NOMO-1 treated with DMSO at 0.1 percent for 48 hours (cell line): ENCODE results near the gene IZUMO1R.
"Not testable (repeated sequence)": the region's sequence is repeated elsewhere in the genome, so short reads cannot be mapped to it uniquely, and the experiment has no call there.

Experiments
- DNase-seq: peaks from one replicate; lab custom pipeline; 2025; ENCODE audit not compliant: unreplicated experiment; lab: John Stamatoyannopoulos, UW

The IZUMO1R gene

DNA sequence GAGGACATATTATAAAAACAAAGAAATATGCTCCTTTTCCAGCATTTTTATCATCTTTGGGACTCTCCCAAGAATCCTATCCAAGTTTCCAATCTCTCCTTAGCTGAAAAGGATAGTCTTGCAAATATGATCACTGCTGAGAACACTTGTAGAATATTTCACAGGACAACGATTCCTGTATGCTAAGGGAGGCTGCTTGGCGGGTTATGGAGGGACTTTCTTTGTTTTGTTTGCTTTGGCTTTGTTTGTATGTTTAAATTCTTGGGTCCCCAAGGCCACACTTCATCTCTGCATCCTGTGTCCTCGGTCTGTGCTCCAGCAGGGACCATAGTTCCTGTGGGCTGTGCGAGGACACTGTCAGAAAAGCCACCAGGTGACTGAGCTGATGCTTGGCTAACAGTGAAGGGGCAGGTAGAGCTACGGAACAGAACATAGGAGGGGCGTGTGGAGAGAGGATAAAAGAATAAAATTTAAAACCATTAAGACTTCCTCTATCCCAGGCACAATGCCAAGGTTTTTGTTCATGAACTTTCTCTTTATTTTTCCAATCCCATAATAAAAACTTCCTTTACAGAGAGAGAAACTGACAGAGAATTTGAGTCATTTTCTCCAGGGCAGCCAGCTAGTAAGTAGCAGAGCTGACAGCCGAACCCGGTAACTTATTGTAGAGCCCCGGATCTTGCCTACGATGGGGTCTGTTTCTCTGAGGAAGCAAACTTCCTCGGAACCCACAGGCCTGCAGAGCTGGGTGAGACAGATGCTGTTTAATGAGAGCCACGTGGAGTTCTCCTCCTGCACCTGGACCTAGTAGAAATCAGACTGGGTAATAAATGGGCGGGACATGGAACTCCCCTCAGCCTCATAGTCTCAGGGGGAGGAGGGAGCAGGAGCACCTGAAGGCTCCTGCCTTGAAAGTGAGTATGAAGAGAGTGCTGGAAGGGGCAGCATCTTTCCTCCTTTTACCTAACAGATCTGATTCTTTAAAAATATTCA, at the start of gene IZUMO1R:
Gene IZUMO1R (plus strand): TSS at position 615 of the 993 bp plus-strand sequence. CDS start 1,057 bp downstream, outside the sequence.
- DNase-seq = no peak

DNA sequence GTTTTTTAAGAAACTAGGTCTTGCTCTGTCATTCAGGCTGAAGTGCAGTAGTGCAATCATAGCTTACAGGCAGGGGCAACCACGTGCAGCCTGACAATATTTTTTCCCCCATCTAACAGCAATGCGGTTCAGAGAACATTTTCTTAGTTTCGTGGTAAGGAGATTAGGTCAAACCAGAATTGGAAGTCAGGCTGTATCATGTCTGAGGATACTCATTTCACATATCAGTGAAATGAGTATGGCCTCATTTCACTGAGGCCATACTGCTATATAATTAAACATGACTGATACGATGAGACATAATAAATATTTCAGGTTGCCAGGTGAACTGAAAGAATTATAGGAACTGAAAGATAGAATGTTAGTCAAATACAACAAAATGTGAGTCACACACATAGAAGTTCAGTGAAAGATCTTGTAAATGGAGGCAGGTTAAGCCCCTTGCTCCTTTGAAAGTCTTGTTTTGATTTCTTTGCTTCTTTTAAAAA, 32.5 kb upstream of the IZUMO1R start:
- no peak for DNase-seq

DNA sequence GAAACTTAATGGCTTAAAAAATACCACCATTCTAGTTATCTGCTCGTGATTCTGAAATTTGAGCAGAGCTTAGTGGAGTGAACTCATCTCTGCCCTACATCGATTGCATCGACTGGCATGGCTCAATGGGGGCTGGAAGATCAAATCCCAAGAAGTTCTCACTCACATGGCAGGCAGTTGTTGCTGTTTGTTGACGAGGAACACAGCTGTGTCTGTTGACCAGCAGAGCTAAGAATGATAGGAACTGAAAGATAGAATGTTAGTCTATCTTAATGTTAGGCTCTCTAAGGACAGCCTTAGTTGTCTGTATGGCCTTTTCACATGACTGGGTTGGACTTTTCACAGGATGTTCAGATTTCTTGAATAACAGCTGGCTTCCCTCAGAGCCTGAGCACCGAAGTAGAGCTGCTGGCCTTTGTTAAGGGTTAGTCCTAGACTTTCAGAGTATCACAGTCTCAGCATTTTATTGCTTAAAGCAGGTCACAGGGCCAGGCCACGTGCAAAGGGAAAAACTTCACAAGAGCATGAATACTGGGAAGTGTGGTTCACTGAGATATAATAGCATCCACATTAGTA, 31.6 kb upstream of the IZUMO1R start:
- no peak for DNase-seq

DNA sequence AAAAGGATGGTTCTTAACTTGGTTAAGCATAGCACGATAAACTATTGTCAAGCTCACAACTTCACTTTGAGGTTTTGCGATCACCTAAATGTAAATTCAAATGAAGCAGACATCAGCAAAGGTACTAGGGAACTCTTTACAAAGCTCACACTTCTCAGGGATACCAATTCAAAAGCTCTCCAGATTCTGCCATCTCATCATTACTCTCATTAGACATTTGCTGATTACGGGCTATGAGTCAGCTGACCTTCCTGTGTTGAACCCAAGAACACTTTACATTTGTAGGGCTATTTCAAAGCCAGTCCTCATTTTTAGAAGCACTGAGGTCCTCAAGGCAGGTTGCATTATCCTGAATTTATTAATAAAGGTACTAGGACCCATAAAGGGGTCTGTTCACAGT, 28.4 kb upstream of the IZUMO1R start:
- DNase-seq = no peak

GRCh38 chr11:94276943-94277342, 27.4 kb upstream of the IZUMO1R start:
- DNase-seq = no peak

DNA sequence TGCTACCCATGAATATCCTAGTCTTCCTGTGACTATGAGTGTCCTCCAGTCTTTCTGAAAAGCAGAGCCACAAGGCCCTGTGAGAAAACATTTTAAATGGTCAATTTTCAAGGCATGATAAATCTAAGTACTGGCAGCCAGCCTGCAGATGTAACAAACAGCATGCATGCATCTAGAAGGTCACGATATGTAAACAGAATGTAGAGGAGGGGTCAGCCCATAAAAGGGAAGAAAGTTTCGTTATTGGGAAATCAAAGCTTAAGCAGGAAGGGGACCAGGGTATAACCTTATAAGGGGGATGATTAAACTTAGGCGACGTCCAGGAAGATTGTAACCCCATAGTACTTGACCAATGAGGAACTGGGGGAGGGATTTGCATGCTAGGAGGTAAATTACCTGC, 26.2 kb upstream of the IZUMO1R start:
- DNase-seq = not testable (repeated sequence)

DNA sequence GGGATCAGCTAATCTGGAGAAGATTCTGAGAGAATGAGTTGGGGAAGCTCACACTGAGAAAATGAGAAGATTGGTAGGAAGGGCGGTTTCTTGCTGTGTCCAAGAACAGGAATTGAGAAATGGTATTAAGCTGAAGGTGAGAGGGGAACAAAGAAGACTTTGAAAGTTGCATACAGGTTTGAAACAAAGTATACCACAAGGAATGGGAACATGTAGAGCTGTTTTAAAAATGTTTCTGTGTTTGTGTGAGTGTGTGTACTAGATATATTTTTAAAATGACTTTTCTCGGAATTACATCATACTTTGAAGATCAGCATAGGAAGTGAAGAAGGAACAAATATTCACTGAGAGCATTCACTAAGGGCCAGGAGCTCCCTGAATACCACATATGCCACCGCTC, 24.4 kb upstream of the IZUMO1R start:
- no peak for DNase-seq

- DNase-seq = no peak
Observed at GRCh38 chr11:94281324-94281723, 23.1 kb upstream of the IZUMO1R start.

DNA sequence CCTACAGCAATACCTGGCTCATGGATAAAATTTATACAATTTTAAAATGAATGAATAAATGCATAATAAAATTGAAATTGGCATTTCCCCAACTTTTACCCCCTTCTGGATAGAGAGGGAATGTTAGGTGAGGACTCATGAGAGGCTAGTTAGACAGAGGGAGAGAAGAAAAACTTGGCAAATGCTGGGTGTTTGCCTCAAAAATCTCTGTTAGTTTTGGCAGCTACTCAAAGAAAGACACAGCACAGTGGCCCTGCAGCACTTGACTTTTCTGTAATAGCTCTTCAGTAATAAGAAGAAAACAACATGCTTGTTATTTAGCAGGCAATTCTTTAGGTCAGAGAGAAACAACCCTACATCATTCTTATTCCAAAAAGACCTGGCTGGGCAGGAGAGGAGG, 20.7 kb upstream of the IZUMO1R start:
- no peak for DNase-seq

DNA sequence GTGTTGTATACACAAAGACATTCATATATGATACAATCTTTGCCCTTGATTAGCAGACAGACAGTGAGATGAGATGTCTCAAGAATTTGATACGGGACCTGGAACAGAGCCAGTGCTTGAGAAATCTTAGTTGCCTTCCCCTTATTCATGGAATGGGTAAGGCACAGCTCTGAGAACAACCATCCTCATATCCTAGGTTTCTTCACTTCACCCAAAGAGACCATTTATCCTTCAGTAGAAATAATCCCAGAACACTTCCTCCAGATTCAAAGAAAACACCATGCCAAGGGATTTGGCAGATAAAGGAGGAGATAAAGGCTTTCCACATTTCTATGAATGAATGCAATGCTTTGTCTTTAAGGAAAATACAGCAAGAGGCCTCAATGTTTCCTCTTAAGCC, 8.8 kb upstream of the IZUMO1R start:
- no peak for DNase-seq

GRCh38 chr11:94297985-94298576, 6.3 kb upstream of the IZUMO1R start:
- DNase-seq = no peak

DNA sequence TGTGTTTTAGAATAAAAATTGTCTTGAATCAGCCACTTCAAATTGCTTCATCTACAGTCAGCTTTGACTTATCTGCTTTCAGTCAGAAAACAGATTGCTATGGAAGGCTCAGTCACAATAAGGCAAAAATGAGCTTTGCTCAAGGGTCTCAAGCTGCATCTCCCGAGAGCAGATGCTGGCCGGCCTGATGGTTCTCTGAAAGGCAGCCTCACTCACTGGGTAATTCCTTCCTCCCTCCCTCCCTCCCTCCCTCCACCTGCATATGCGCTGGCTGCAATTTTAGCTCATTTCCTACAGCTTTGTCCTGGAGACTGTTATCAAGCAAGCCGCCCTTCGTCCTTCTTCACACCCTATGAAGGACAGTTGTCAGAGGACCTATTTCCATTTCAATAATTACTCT, 1.6 kb upstream of the IZUMO1R start:
- no peak for DNase-seq

DNA sequence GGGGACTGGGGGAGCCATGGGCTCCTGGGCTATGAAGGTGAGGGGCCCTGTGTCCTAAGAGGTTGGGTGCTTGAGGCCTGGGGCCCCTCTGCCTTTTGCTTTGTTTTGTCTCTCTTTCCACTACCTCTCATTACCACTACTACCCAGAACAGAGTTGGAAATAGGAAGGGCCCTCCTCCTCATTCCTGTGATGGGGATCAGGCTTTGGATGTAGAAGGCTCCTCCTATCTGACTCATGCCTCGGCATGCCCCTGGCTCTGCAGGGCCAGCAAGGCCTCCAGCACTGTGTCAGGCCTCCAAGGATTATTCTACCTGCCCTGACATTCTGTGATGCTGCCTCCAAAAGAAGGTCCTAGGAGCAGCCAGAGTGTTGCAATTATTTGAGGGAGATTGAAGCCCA, 766 bp downstream of the IZUMO1R start:
- no peak for DNase-seq

DNA sequence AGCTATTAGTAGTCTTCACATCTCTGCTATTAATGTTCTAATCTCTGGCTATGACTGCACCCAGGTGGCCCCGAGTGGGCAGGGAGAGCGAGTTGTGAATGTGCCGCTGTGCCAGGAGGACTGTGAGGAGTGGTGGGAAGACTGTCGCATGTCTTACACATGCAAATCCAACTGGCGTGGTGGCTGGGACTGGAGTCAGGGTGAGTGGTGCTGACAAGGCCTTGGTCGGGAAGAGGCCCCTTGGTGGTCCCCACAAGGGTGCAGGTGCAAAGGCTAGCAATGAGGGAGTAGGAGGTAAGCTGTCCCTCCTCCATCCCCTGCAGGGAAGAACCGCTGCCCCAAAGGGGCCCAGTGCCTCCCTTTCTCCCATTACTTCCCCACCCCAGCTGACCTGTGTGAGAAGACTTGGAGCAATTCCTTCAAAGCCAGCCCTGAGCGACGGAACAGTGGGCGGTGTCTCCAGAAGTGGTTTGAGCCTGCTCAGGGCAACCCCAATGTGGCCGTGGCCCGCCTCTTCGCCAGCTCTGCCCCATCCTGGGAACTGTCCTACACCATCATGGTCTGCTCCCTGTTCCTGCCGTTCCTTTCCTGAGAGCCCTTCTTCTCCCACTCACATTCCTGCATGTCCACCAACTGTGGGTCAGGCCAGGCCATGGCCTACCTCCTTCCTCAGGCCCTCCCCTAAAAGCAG, 2.9 kb downstream of the IZUMO1R start:
- DNase-seq = no peak

DNA sequence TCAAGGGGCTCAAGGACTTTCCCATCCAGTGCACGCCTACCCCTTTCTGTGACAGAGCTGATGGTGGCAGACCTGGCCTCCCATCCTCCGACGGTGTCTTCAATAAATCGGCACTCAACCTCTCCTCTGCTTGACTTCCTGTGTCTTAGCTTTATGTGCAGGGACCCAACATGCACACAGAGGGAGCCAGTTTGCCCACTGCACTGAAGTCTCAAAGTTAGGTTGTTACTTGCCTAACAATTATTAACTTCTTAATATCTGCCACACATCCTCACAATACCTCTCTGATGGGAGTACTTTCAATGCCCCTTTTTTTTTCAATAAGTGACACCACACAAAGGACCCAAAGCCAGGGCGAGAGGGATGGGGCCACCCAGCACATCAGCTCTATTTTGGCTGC, 3.6 kb downstream of the IZUMO1R start:
- DNase-seq = no peak

- no peak for DNase-seq
Observed at GRCh38 chr11:94309757-94310156, 5.4 kb downstream of the IZUMO1R start.

DNA sequence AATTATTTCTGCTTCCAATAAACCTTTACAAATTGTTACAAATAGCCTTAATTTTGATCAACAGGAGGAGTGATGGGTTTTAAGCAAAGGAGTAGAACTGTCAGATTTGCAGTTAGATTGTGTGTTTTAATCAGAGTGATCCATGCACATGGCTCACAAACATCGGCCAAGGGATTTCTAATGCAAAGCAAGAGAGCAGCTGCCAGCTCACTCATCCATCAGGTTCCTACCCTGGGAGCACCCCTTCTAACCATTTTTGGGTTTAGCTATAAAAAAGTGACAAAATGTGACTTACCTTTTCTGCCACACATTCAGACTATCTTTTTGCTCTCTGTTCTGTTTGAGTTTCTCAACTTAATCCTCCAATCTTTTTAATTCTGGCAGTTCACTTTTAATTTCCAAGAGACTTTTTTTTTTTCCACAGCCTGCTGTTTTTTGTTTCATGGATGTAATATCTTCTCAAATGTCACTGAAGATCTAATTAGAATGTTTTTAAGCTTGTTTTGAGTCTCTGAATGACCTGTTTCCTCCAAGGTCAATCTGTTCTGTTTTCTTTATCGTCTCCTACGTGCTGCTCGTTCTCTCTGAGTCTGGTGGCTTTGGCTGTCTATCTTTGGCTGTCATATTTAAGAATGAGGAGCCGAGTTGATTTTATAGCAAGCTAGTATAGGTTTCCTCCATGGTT, 6.0 kb downstream of the IZUMO1R start:
- DNase-seq = no peak

- DNase-seq = no peak
Observed at GRCh38 chr11:94312339-94312738, 8.0 kb downstream of the IZUMO1R start.

DNA sequence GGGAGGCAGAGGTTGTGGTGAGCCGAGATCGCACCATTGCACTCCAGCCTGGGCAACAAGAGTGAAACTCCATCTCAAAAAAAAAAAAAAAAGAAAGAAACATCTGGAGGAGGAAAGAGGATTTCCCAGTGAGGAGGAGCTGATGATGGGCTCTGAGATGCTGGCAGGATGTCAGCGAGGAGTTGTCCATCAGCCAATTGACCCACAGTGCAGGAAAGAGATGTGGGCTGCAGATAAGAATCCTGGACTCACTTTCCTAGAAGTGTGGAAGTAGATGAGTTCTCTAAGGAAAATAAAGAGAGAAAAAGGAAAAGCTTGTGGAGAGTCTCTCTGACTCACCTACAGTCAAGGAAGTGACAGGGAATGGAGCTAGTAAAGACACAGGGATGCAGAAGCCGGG, 9.7 kb downstream of the IZUMO1R start:
- DNase-seq = no peak

GRCh38 chr11:94315664-94316063, 11.3 kb downstream of the IZUMO1R start:
- DNase-seq = no peak

DNA sequence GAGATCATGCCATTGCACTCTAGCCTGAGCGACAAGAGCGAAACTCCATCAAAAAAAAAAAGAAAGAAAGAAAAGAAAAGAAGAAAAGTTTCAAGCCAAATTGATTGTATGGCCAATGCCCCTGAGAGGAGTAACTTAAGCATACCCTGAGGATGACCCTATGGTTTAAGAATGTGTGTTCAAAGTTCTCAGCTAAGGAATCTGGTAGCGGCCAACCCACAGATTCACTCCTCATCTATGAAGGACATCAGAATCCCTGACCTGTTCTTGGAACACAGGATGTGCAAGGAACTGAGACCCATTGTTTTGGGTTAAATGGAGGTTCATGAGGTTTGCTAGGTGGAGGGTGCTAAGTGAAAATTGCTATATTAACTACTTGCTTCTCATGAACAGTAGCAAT, 18.1 kb downstream of the IZUMO1R start:
- no peak for DNase-seq
